Activated effector memory CD4-positive, alpha-beta T cell treated with Interleukin-2 at 50 U/mL for 16 hours (primary cell): ENCODE results near the gene ZNF385C.

Experiments used
- DNase-seq: peaks from one replicate; pipeline ENCODE4 v3.0.0-alpha.2; 2020

ZNF385C gene

GRCh38 chr17:42122371-42123303 is 24.4 kb upstream of the ZNF385C start, which contains the start of gene HSPB9:
Gene HSPB9, plus strand, starts transcription at chr17:42122804. Its CDS starts 47 bp downstream, at chr17:42122851.
- DNase-seq, result no peak

- DNase-seq, result peak; percentile 63
Observed at GRCh38 chr17:42120770-42121769, 22.8 kb upstream of the ZNF385C start, which contains the start of gene KAT2A. Gene KAT2A, minus strand, starts transcription at chr17:42121367. Its CDS starts 63 bp downstream, at chr17:42121304.

GRCh38 chr17:42120161-42120769 is 22.0 kb upstream of the ZNF385C start:
- DNase-seq, result no peak

GRCh38 chr17:42119301-42119700 is 21.0 kb upstream of the ZNF385C start:
- no peak for DNase-seq

- no peak for DNase-seq
Observed at GRCh38 chr17:42118545-42118944, 20.3 kb upstream of the ZNF385C start.

GRCh38 chr17:42118126-42118510 is 19.8 kb upstream of the ZNF385C start:
- no peak for DNase-seq

GRCh38 chr17:42117397-42118125 is 19.3 kb upstream of the ZNF385C start:
- DNase-seq, result no peak

GRCh38 chr17:42116705-42117396 is 18.6 kb upstream of the ZNF385C start:
- peak; percentile 77 for DNase-seq

- DNase-seq, result no peak
Observed at GRCh38 chr17:42114118-42114517, 15.8 kb upstream of the ZNF385C start.

GRCh38 chr17:42113293-42114069 is 15.2 kb upstream of the ZNF385C start:
- DNase-seq, result no peak

- DNase-seq, result peak; percentile 75
Observed at GRCh38 chr17:42112552-42113176, 14.4 kb upstream of the ZNF385C start, which contains the start of gene DHX58. Gene DHX58, minus strand, starts transcription at chr17:42112714. Its CDS starts 822 bp downstream, at chr17:42111892.

- DNase-seq, result no peak
Observed at GRCh38 chr17:42111871-42112551, 13.7 kb upstream of the ZNF385C start.

GRCh38 chr17:42111265-42111636 is 13.0 kb upstream of the ZNF385C start:
- DNase-seq, result no peak

GRCh38 chr17:42110301-42111264 is 12.3 kb upstream of the ZNF385C start:
- no peak for DNase-seq

- DNase-seq, result no peak
Observed at GRCh38 chr17:42109086-42109485, 10.8 kb upstream of the ZNF385C start.

GRCh38 chr17:42107597-42108576 is 9.6 kb upstream of the ZNF385C start:
- peak; percentile 88 for DNase-seq

GRCh38 chr17:42107124-42107523 is 8.9 kb upstream of the ZNF385C start:
- DNase-seq, result no peak
